ENCODE measurements around the gene DDOST.

GRCh38 chr1:20645414-20645813 lies 15.8 kb downstream of the DDOST start:
- TF ChIP-seq, protein P1, sequence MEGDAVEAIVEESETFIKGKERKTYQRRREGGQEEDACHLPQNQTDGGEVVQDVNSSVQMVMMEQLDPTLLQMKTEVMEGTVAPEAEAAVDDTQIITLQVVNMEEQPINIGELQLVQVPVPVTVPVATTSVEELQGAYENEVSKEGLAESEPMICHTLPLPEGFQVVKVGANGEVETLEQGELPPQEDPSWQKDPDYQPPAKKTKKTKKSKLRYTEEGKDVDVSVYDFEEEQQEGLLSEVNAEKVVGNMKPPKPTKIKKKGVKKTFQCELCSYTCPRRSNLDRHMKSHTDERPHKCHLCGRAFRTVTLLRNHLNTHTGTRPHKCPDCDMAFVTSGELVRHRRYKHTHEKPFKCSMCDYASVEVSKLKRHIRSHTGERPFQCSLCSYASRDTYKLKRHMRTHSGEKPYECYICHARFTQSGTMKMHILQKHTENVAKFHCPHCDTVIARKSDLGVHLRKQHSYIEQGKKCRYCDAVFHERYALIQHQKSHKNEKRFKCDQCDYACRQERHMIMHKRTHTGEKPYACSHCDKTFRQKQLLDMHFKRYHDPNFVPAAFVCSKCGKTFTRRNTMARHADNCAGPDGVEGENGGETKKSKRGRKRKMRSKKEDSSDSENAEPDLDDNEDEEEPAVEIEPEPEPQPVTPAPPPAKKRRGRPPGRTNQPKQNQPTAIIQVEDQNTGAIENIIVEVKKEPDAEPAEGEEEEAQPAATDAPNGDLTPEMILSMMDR (IDR thresholded peaks at IDR 0.05) = no peak
- TF ChIP-seq POLR2A (IDR thresholded peaks at IDR 0.05) (no peak), EP300 (IDR thresholded peaks at IDR 0.05) (no peak)
